Astrocyte of the spinal cord (primary cell): Measurements from ENCODE around the gene MEF2C.

Experiments
- DNase-seq: peaks from one replicate; pipeline ENCODE4 v3.0.0; 2011; ENCODE audit warnings: low read depth, low spot score
- H3K4me3 ChIP-seq: 2 replicates; pipeline ENCODE4 v1.5.1; 2011; ENCODE audit warnings: low read depth, mild to moderate bottlenecking, low read length, moderate library complexity
- in situ Hi-C: cut with HindIII; loops from 2 replicates; pipeline ENCODE4 v1.10.0; 2017; ENCODE audit warnings: low sequenced_read_pairs
- TF ChIP-seq, protein P1 (sequence below): IDR thresholded peaks from 2 replicates; pipeline ENCODE4 v1.5.1; 2012; ENCODE audit warnings: low read depth, mild to moderate bottlenecking, low read length, inconsistent platforms

The MEF2C gene

GRCh38 chr5:88839238-88839637 is 43.7 kb downstream of the MEF2C start:
- TF ChIP-seq, protein P1, sequence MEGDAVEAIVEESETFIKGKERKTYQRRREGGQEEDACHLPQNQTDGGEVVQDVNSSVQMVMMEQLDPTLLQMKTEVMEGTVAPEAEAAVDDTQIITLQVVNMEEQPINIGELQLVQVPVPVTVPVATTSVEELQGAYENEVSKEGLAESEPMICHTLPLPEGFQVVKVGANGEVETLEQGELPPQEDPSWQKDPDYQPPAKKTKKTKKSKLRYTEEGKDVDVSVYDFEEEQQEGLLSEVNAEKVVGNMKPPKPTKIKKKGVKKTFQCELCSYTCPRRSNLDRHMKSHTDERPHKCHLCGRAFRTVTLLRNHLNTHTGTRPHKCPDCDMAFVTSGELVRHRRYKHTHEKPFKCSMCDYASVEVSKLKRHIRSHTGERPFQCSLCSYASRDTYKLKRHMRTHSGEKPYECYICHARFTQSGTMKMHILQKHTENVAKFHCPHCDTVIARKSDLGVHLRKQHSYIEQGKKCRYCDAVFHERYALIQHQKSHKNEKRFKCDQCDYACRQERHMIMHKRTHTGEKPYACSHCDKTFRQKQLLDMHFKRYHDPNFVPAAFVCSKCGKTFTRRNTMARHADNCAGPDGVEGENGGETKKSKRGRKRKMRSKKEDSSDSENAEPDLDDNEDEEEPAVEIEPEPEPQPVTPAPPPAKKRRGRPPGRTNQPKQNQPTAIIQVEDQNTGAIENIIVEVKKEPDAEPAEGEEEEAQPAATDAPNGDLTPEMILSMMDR, result no peak
- in situ Hi-C loops, result no loop called here
- H3K4me3 ChIP-seq, result no peak overlapping the region
- no peak for DNase-seq

- no peak for DNase-seq
- TF ChIP-seq, protein P1, result no peak
Observed at GRCh38 chr5:88838500-88838899, 44.5 kb downstream of the MEF2C start.

DNA sequence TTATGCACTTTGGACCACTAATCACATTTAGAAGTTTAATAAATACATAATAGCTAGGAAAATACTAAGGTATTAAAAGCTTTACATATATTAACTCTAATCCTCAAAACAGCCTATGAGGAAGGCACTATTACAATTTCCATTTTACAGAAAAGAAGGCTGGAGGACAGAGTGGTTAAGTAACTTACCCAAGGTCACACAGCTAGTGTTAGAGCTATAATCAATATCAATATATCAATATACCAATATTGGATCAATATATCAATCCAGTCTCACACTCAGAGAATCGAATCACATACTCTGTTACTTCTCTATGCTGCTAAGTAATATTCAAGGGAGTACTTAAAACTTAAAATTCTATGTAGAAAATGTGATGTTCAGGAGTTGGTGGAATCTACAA is 45.2 kb downstream of the MEF2C start:
- H3K4me3 ChIP-seq, result no peak overlapping the region
- no peak for DNase-seq
- TF ChIP-seq, protein P1, result no peak
- in situ Hi-C loops, result no loop called here

More at GRCh38 chr5:88838500-88838899, 44.5 kb downstream of the MEF2C start:
- H3K4me3 ChIP-seq, result no peak overlapping the region
- in situ Hi-C loops, result no loop called here

DNA sequence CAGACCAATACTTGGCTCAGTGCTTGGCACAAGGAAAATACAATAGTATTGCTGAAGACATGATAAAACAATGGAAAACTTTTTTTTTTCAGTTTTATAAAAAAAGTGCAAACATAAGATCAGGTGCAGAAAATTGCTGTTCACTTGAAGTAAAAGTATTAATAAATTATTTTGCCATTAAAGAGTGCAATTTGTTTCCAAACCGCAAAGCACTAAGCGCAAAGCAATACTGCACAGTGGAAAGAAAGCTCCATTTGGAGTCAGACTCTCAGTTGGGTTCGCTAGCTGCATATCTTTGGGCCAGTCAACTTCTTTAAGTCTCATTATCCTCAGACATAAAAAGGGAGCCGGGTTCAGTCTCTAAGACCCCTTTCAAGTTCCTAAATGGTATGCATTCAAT is 45.8 kb downstream of the MEF2C start:
- in situ Hi-C loops, result no loop called here
- TF ChIP-seq, protein P1, result no peak
- no peak for DNase-seq
- no peak overlapping the region for H3K4me3 ChIP-seq

DNA sequence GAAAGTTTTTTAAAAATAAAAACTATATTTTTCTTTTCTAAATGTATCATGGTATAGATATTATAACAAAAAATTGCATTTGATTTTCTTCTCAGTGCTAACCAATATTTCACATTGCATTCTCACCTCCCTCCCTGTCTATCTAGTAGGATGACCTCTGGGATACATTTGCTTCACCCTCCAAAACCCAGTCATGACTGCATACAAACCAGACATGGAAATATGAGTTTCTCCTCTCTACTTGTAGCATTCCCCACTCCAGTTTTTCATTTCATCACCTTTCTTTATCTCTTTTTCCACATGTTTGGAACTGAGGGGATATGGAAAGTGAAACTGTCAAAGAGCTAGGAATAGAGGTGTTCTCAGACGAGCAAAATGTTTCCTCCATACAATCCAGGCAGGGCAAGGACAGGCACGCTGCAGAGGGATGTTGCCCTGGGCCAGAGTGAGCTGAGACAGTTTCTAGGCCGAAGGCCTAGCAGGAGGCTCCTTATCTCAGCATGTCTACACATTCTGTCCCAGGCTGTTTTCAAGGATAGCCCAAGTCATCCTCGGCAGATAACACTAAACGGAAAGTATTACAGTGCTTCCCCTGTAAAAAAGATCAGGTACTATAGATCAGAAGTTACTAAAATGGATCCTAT is 46.7 kb downstream of the MEF2C start:
- peak; percentile 18 for DNase-seq
- TF ChIP-seq, protein P1, result no peak
- in situ Hi-C loops, result no loop called here
- H3K4me3 ChIP-seq, result no peak overlapping the region

DNA sequence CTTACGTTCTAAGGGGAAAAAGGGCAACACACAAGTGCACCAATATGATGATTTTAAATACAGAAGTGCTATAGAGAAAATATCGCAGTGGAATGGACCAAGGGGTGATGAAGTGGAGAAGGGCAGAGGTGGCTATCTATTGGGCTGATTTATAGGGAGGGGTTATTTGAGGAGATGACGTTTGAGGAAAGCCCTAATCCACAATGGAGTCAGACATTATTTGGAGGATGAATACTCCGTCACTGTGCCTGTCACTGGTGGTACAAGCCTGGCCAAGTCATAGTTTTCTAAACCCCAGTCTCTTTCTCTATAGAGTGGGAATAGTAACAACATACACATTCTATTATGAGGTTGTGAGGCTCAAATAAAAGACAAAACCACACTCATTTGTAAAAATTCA is 48.5 kb downstream of the MEF2C start:
- DNase-seq, result no peak
- in situ Hi-C loops, result no loop called here
- TF ChIP-seq, protein P1, result no peak
- H3K4me3 ChIP-seq, result no peak overlapping the region

- in situ Hi-C loops, result no loop called here
- TF ChIP-seq, protein P1, result no peak
- no peak overlapping the region for H3K4me3 ChIP-seq
- DNase-seq, result no peak
Observed at GRCh38 chr5:88834131-88834462, 48.9 kb downstream of the MEF2C start.
